SK-N-MC (cell line): ENCODE measurements around the gene TXNL4A.

Source experiments
- DNase-seq: peaks from one replicate; pipeline ENCODE4 v3.0.0-alpha.2; 2011; ENCODE audit warnings: low read depth, low spot score
- H3K27ac ChIP-seq: fragments of 200-600 bp; sonication (generic); 2 replicates; pipeline ENCODE4 v1.5.1; 2016; ENCODE audit warnings: mixed run types
- H3K36me3 ChIP-seq: fragments of 200-600 bp; sonication (generic); 2 replicates; pipeline ENCODE4 v1.6.1; 2017; ENCODE audit warnings: antibody characterized with exemption, low read length, mixed read lengths; ENCODE audit not compliant: insufficient read depth
- H3K4me3 ChIP-seq: fragments of 200-600 bp; sonication (generic); 2 replicates; pipeline ENCODE4 v1.5.1; 2016
- H3K9ac ChIP-seq: fragments of 200-600 bp; sonication (generic); 2 replicates; pipeline ENCODE4 v1.8.0; 2017; ENCODE audit warnings: mixed run types, mixed read lengths; ENCODE audit not compliant: insufficient read length
- H3K9me3 ChIP-seq: fragments of 200-600 bp; sonication (generic); 2 replicates; pipeline ENCODE4 v1.6.1; 2017; ENCODE audit warnings: low read depth, mild to moderate bottlenecking, antibody characterized with exemption, low read length, moderate library complexity, mixed read lengths
- EZH2 ChIP-seq: fragments of 200-600 bp; sonication (generic); IDR thresholded peaks from one replicate; pipeline ENCODE4 v1.6.1; 2017; ENCODE audit warnings: antibody characterized with exemption
- FOXP2 ChIP-seq: optimal IDR thresholded peaks from 2 replicates; pipeline ENCODE3; 2011; ENCODE audit warnings: mild to moderate bottlenecking, moderate library complexity; ENCODE audit not compliant: insufficient read depth; ENCODE audit errors: extremely low read length, control extremely low read depth
- POLR2AphosphoS5 ChIP-seq: IDR thresholded peaks from 2 replicates; pipeline ENCODE4 v1.6.1; 2012; ENCODE audit warnings: mild to moderate bottlenecking, low read depth, low read length, borderline replicate concordance

Gene TXNL4A

DNA sequence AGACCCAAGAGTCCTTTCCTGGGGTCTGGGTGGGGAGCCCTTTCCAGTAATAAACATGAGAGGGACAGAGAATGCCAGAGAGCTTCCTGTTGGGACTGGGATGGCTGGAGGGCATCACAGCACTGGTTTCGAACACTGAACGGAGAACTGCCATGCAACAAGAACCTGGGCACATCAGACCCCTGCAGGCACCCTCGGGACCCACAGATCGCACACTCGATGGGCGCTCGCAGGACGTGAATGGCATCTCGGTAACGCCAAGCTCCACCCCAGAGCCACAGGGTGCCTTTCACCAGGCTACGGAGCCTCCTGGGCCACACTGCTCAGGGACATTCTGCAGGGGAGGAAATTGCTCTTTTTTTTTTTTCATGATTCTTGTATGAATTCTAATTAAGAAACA, 62.1 kb downstream of the TXNL4A start:
- H3K4me3 ChIP-seq, result no peak overlapping the region
- no peak for DNase-seq
- peaks cover 6% of the 10 kb centered on the region; the same call in 1 of the 2 replicates for H3K9me3 ChIP-seq
- peaks cover 14% of the 10 kb centered on the region for H3K36me3 ChIP-seq
- TF ChIP-seq FOXP2 (no peak), EZH2 (no peak), POLR2AphosphoS5 (no peak)
- no peak overlapping the region for H3K9ac ChIP-seq
- no peak overlapping the region for H3K27ac ChIP-seq

- Histone ChIP-seq H3K4me3 (no peak overlapping the region), H3K36me3 (peaks cover 14% of the 10 kb centered on the region), H3K9me3 (peaks cover 6% of the 10 kb centered on the region; the same call in 1 of the 2 replicates), H3K27ac (no peak overlapping the region), H3K9ac (no peak overlapping the region)
- TF ChIP-seq POLR2AphosphoS5, result no peak
- TF ChIP-seq EZH2, result no peak
- no peak for TF ChIP-seq FOXP2
- no peak for DNase-seq
Observed at GRCh38 chr18:79924814-79925731, 63.3 kb downstream of the TXNL4A start.

- Histone ChIP-seq H3K27ac (no peak overlapping the region), H3K9me3 (no peaks in the 10 kb centered on the region), H3K9ac (no peak overlapping the region), H3K4me3 (no peak overlapping the region), H3K36me3 (peaks cover 4% of the 10 kb centered on the region)
- DNase-seq, result no peak
- TF ChIP-seq FOXP2 (no peak), EZH2 (no peak), POLR2AphosphoS5 (no peak)
Observed at GRCh38 chr18:79923896-79924585, 64.3 kb downstream of the TXNL4A start.

DNA sequence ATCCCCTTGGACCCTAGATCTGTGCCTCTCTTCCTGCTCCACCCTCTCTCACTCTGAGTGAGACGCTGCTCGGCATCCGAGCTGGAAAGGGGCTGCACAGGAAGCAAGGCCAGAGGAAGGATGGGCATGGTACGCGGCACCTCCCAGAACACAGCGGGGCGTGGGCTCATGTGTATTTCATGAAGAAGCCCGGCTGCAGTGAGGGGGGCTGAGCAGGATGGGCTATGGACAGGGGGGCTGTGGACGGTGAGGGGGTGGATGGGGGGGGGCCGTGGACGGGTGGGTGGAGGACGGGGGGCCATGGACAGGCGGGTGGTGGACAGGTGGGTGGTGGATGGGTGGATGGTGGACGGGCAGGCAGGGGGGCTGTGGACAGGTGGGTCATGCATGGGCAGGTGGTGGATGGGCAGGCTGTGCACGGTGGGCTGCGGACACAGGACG, 65.4 kb downstream of the TXNL4A start:
- DNase-seq, result no peak
- no peak overlapping the region for H3K4me3 ChIP-seq
- H3K36me3 ChIP-seq, result no peaks in the 10 kb centered on the region; the same call in 1 of the 2 replicates
- H3K27ac ChIP-seq, result no peak overlapping the region
- TF ChIP-seq EZH2 (no peak), FOXP2 (no peak), POLR2AphosphoS5 (no peak)
- H3K9ac ChIP-seq, result no peak overlapping the region
- H3K9me3 ChIP-seq, result no peaks in the 10 kb centered on the region

DNA sequence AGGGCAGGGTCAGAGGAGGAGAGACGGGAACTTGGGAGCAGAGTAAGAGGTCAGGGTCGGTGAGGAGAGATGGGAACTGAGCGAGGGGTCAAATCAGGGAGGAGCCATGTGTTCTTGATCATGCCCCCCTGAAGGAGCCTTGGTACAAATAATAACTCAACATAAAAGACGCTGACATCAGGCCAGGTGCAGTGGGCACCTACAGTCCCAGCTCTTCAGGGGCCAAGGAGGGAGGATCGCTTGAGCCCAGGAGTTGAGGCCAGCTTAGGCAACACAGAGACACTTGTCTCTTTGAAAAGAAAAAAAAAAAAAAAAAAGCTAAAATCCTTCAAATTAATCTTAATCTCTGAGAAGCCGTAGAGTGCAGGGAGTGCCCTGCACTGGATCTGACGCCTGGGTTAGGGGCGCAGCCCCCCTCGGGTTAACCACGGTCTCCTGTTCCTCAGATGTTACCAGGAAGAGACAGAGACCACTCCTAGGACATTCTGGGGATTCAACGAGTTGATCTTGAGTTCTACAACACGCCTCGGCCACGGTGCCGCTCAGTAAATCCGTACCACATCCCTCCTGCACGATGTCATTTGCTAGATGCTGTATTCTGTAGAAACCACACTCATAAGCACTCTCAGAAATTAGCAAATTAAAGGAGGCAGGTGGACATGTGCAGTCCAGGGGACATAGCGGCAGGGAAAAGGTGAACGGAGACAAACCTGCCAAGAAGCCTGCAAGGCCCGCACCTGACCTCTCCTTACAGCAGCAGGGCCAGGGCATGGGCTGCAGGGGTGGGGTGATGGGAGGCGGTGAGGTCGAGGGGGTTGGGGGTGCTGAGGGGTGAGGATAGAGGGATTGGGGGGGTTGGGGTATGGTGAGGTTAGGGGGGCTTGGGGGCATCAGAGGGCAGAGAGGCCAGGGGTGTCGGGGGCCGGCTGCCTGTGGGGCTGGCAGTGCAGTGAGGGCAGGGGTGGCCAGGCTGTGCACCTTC, 66.1 kb downstream of the TXNL4A start:
- TF ChIP-seq EZH2 (no peak), POLR2AphosphoS5 (no peak), FOXP2 (no peak)
- no peak overlapping the region for H3K9ac ChIP-seq
- H3K27ac ChIP-seq, result no peak overlapping the region
- H3K9me3 ChIP-seq, result no peaks in the 10 kb centered on the region
- H3K4me3 ChIP-seq, result no peak overlapping the region
- no peaks in the 10 kb centered on the region; the same call in 1 of the 2 replicates for H3K36me3 ChIP-seq
- no peak for DNase-seq
